Calu3 (cell line): ENCODE measurements around the gene RAB34. TPM values are rescaled to one million over a fixed set of nuclear protein-coding genes. Genes with fewer than 3 reads are reported as not detected.

Experiments used
- BruUV-seq: library from RNA; stranded (reverse); fragments of 400-500 nt; replicated peaks from 2 replicates; lab custom pipeline; 2021; lab: Mats Ljungman, UMichigan
- CTCF ChIA-PET: fragments of 300-600 bp; sonication (Branson Sonifier 250); formaldehyde crosslinking; loops from one replicate; lab custom pipeline; 2022; ENCODE audit warnings: antibody characterized with exemption; lab: Charles Lee
- DNase-seq: peaks from one replicate; pipeline ENCODE4 v3.0.0; 2022
- H3K27ac Mint-ChIP-seq: one replicate; pipeline ENCODE4 v1.8.0; 2022; ENCODE audit warnings: mixed read lengths; ENCODE audit not compliant: unreplicated experiment
- H3K27me3 Mint-ChIP-seq: one replicate; pipeline ENCODE4 v1.8.0; 2022; ENCODE audit warnings: mixed read lengths; ENCODE audit not compliant: unreplicated experiment
- H3K36me3 Mint-ChIP-seq: one replicate; pipeline ENCODE4 v1.8.0; 2022; ENCODE audit warnings: mild to moderate bottlenecking, moderate library complexity, mixed read lengths; ENCODE audit not compliant: insufficient read depth, unreplicated experiment
- H3K4me1 Mint-ChIP-seq: one replicate; pipeline ENCODE4 v1.8.0; 2022; ENCODE audit warnings: mild to moderate bottlenecking, low read depth, mixed read lengths; ENCODE audit not compliant: unreplicated experiment
- H3K4me3 Mint-ChIP-seq: one replicate; pipeline ENCODE4 v1.8.0; 2022; ENCODE audit warnings: mild to moderate bottlenecking, low read depth, moderate library complexity, mixed read lengths; ENCODE audit not compliant: unreplicated experiment
- H3K9me3 Mint-ChIP-seq: one replicate; pipeline ENCODE4 v1.8.0; 2022; ENCODE audit warnings: low read depth, mixed read lengths; ENCODE audit not compliant: unreplicated experiment
- CTCF ChIP-seq: fragments of 200-600 bp; IDR thresholded peaks from one replicate; pipeline ENCODE4 v1.8.0; 2022; ENCODE audit warnings: antibody characterized with exemption; ENCODE audit not compliant: unreplicated experiment
- intact Hi-C: fragments of 100-400 bp; cut with micrococcal nuclease; formaldehyde crosslinking; loops from one replicate; pipeline ENCODE4 v1.10.0; 2022; ENCODE audit not compliant: unreplicated experiment
- total RNA-seq: library from RNA; stranded (reverse); gene quantifications from 2 replicates; pipeline ENCODE4 v1.2.3, GENCODE V29; 2022

RAB34 gene
- total RNA-seq, 1 experiment from 2014 or later = 34.5 TPM

DNA sequence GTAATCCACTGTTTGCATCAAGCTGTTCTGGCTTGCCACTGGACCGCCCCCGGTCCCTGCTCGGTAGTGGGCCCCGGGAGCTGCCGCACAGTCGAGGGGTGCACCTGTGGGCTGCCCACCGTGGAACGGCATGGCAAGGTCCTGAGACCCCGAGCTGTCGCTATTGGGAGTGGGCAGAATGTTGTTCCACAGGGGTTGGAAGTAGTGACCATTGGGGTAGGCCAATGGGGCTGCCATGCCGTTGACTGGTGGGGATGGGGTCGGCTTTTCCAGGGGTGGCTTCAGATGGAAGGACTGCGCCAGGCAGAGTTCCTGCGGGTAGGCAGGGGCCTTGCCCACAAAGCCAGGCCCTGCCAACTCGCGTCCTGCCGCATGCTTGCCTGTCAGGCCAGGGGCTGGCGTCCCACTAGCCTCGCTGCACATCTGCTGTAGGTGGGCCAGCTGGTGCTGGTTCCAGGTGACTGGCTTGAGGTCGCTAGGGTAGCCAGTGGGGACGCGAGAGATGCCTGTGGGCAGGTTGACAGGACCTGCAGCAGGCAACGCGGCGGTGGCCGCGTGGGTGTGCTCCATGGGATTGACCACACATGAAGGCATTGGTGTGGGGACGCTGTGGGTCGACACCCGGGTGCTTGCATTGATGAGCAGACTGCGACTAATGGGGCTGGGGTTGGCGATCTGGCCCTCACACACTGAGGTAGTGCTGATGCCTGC is 40.9 kb upstream of the RAB34 start:
- DNase-seq = no peak
- Mint-ChIP-seq H3K4me1 (peaks cover 22% of the 10 kb centered on the region), H3K4me3 (no peak overlapping the region), H3K27me3 (no peaks in the 10 kb centered on the region), H3K9me3 (no peaks in the 10 kb centered on the region), H3K36me3 (peaks cover 83% of the 10 kb centered on the region), H3K27ac (no peak overlapping the region)
- CTCF ChIA-PET = no interaction called here
- intact Hi-C loops = no loop called here
- no peak for TF ChIP-seq CTCF
- no TSS peak for BruUV-seq

GRCh38 chr17:28756049-28756804 is 38.6 kb upstream of the RAB34 start:
- intact Hi-C loops = no loop called here
- DNase-seq = no peak
- BruUV-seq = no TSS peak
- H3K4me3 Mint-ChIP-seq = no peak overlapping the region
- TF ChIP-seq CTCF = no peak
- H3K27me3 Mint-ChIP-seq = no peaks in the 10 kb centered on the region
- peak overlapping the region; percentile 81 for H3K27ac Mint-ChIP-seq
- peaks cover 14% of the 10 kb centered on the region for H3K4me1 Mint-ChIP-seq
- CTCF ChIA-PET = no interaction called here
- H3K36me3 Mint-ChIP-seq = peaks cover 86% of the 10 kb centered on the region
- H3K9me3 Mint-ChIP-seq = no peaks in the 10 kb centered on the region

GRCh38 chr17:28755486-28755885 is 37.8 kb upstream of the RAB34 start:
- CTCF ChIA-PET = no interaction called here
- H3K27ac Mint-ChIP-seq = peak overlapping the region; percentile 81
- no peak for TF ChIP-seq CTCF
- H3K4me3 Mint-ChIP-seq = no peak overlapping the region
- H3K36me3 Mint-ChIP-seq = peaks cover 88% of the 10 kb centered on the region
- no peaks in the 10 kb centered on the region for H3K9me3 Mint-ChIP-seq
- intact Hi-C loops = no loop called here
- peaks cover 13% of the 10 kb centered on the region for H3K4me1 Mint-ChIP-seq
- H3K27me3 Mint-ChIP-seq = no peaks in the 10 kb centered on the region
- no TSS peak for BruUV-seq
- no peak for DNase-seq

DNA sequence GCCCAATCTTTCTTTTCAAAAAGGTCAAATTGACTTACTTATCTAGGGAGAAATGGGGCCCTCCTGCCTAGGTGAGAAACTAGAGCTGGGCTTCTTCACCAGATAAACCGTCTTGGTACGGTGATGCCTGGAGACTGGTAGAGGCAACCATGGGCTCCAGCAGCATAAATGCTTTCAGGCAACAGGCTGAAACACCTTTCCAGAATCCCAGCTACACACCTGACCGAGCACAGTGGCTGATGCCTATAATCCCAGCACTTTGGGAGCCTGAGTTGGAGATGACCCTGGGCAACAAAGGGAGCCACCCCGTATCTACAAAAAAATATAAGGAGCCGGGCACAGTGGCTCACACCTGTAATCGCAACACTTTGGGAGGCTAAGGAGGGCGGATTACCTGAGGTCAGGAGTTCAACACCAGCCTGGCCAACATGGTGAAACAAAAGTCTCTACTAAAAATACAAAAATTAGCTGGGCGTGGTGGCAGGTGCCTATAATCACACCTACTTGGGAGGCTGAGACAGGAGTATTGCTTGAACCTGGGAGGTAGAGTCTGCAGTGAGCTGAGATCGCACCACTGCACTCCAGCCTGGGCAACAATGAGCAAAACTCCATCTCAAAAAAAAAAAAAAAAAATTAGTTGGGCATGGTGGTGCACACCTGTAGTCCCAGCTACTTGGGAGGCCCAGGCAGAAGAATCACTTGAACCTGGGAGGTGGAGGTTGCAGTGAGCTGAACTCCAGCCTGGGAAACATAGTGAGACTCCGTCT is 34.1 kb upstream of the RAB34 start:
- Mint-ChIP-seq H3K27ac (no peak overlapping the region), H3K27me3 (no peaks in the 10 kb centered on the region), H3K4me1 (peaks cover 33% of the 10 kb centered on the region), H3K4me3 (no peak overlapping the region), H3K9me3 (no peaks in the 10 kb centered on the region), H3K36me3 (peaks cover 93% of the 10 kb centered on the region)
- intact Hi-C loops = no loop called here
- TF ChIP-seq CTCF = no peak
- no TSS peak for BruUV-seq
- DNase-seq = no peak
- CTCF ChIA-PET = interaction anchor here (0.7 to 9.1 kb wide), 3 partner anchors 12 to 79 kb away, joined by 4 to 228 read pairs (median 5); partner anchors contain the start of genes NEK8 and TLCD1
